Measurements from ENCODE around the gene TMEM108. TPM values are rescaled to one million over a fixed set of nuclear protein-coding genes. Genes with fewer than 3 reads are reported as not detected.

TMEM108 gene
- total RNA-seq, 1 donor: not detected

DNA sequence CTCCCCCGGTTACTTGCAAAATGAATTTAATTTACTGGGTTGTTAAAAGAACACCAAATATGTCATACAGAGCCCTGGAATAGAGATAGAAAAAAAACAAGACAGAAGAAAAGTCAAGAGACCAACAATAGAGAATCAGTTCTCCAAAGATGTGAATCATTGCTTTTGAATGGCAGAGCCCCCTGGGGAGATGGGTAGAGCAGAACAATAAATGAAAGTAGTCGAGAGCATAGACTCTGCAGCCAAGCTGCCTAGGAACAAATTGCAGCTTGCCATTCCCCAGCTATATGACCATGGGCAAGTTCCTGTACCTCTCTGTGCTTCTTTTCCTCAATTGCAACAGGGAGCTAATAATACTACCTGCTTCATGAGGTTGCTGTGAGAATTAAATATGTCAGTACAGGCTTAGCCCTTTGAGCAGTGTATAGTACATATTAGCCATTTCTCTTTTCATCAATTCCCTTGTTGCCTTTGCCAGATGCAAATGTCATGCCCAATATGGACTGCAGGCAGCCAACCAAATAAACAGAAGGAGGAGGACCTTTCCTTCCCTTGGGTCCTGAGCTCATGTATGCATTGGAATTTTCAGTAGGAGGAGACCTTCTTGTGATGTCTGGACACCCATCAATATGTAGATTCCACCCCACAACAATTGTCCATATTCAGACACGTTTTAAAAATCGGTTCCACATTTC lies 336.7 kb downstream of the TMEM108 start:
- peak; percentile 16 for DNase-seq (ENCODE audit: low read depth)
- no peak overlapping the region for H3K4me3 ChIP-seq (ENCODE audit: low read depth, low read length)
- TF ChIP-seq, protein P1, sequence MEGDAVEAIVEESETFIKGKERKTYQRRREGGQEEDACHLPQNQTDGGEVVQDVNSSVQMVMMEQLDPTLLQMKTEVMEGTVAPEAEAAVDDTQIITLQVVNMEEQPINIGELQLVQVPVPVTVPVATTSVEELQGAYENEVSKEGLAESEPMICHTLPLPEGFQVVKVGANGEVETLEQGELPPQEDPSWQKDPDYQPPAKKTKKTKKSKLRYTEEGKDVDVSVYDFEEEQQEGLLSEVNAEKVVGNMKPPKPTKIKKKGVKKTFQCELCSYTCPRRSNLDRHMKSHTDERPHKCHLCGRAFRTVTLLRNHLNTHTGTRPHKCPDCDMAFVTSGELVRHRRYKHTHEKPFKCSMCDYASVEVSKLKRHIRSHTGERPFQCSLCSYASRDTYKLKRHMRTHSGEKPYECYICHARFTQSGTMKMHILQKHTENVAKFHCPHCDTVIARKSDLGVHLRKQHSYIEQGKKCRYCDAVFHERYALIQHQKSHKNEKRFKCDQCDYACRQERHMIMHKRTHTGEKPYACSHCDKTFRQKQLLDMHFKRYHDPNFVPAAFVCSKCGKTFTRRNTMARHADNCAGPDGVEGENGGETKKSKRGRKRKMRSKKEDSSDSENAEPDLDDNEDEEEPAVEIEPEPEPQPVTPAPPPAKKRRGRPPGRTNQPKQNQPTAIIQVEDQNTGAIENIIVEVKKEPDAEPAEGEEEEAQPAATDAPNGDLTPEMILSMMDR (IDR thresholded peaks at IDR 0.05; ENCODE audit: insufficient read depth, low read length): no peak

DNA sequence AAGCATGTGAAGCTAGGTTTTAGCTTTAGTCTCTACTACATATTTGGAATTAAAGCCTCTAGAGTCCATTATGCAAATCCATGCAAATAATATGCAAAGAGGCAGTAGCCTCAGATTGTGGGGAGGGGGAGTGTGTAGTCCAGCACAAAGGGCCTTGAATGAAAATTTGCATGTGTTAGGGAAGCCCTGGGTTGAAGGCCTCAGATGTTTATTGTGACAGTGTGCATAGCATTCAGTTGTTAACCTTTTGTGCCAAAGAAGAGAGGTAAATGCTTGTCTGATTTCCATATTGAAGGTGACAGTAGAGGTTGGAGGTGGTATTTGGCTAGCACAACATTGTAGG lies 337.2 kb downstream of the TMEM108 start:
- TF ChIP-seq, protein P1 (IDR thresholded peaks at IDR 0.05; ENCODE audit: insufficient read depth, low read length): no peak
- DNase-seq (ENCODE audit: low read depth): no peak
- H3K4me3 ChIP-seq (ENCODE audit: low read depth, low read length): no peak overlapping the region

DNA sequence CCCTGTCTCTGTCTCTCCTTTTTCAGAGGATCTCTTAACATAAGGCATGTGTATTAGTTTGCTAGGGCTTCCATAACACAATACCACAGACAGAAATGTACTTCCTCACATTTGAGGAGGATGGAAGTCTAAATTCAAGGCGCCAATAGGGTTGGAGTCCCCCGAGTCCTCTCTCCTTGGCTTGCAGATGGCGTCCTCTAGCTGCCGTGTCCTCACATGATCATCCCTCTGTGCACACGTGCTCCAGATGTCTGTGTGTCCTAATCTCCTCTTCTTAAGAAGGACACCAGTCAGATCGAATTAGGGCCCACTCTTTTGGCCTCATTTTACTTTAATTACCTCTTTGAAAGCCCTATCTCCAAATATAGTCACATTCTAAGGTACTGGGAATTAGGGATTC lies 338.6 kb downstream of the TMEM108 start:
- DNase-seq (ENCODE audit: low read depth): no peak
- no peak overlapping the region for H3K4me3 ChIP-seq (ENCODE audit: low read depth, low read length)
- TF ChIP-seq, protein P1 (IDR thresholded peaks at IDR 0.05; ENCODE audit: insufficient read depth, low read length): no peak

DNA sequence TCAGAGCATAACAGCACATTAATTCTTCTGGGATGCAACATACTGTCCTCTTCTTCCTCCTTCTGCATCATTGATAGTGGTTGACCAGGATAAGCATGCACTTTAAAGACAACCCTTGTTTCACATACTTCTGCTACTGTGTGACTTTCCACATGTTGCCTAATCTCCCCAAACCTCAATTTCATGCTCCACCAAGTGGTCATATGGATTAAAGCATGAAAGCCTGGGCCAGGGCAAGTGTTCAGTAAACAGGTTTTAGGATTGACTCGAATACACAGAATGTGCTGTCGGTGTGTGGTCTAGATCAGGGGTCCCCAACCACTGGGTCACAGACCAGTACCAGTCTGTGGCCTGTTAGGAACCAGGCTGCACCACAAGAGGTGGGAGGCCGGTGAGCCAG lies 339.2 kb downstream of the TMEM108 start:
- DNase-seq (ENCODE audit: low read depth): peak; percentile 51
- TF ChIP-seq, protein P1 (IDR thresholded peaks at IDR 0.05; ENCODE audit: insufficient read depth, low read length): peak; percentile 53
- no peak overlapping the region for H3K4me3 ChIP-seq (ENCODE audit: low read depth, low read length)

DNA sequence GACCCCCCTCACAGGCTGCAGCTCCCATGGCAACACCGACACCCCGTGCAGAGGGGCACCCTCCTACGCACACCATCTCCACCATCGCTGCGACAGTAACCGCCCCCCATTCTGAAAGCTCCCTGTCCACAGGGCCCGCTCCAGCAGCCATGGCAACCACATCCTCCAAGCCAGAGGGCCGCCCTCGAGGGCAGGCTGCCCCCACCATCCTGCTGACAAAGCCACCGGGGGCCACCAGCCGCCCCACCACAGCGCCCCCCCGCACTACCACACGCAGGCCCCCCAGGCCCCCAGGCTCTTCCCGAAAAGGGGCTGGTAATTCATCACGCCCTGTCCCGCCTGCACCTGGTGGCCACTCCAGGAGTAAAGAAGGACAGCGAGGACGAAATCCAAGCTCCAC lies 341.7 kb downstream of the TMEM108 start:
- TF ChIP-seq, protein P1 (IDR thresholded peaks at IDR 0.05; ENCODE audit: insufficient read depth, low read length): no peak
- no peak overlapping the region for H3K4me3 ChIP-seq (ENCODE audit: low read depth, low read length)
- no peak for DNase-seq (ENCODE audit: low read depth)

DNA sequence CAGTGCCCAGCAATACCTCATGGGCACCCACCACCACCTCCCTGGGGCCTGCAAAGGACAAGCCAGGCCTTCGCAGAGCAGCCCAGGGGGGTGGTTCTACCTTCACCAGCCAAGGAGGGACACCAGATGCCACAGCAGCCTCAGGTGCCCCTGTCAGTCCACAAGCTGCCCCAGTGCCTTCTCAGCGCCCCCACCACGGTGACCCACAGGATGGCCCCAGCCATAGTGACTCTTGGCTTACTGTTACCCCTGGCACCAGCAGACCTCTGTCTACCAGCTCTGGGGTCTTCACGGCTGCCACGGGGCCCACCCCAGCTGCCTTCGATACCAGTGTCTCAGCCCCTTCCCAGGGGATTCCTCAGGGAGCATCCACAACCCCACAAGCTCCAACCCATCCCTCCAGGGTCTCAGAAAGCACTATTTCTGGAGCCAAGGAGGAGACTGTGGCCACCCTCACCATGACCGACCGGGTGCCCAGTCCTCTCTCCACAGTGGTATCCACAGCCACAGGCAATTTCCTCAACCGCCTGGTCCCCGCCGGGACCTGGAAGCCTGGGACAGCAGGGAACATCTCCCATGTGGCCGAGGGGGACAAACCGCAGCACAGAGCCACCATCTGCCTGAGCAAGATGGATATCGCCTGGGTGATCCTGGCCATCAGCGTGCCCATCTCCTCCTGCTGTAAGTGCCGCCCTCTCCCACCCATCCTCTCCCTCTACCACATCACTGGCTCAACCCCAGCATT lies 342.5 kb downstream of the TMEM108 start:
- H3K4me3 ChIP-seq (ENCODE audit: low read depth, low read length): no peak overlapping the region
- no peak for DNase-seq (ENCODE audit: low read depth)
- TF ChIP-seq, protein P1 (IDR thresholded peaks at IDR 0.05; ENCODE audit: insufficient read depth, low read length): no peak

Data from fibroblast of the aortic adventitia (primary cell).